Measurements from ENCODE around the gene NELL2.

GRCh38 chr12:44795970-44796369 lies 80.1 kb downstream of the NELL2 start:
- no peak for TF ChIP-seq CTCF (IDR thresholded peaks at IDR 0.05)
- TF ChIP-seq POLR2A (IDR thresholded peaks at IDR 0.05), result no peak

Data from lower leg skin (tissue), 3 donors.